ENCODE data around the gene PCYT1A. TPM values are rescaled to one million over a fixed set of nuclear protein-coding genes. Genes with fewer than 3 reads are reported as not detected.

Gene PCYT1A
- total and polyA plus RNA-seq, 2 of the 13 experiments (the other 11 are each of a cell fraction or from before 2014, with no cell fraction given): 26.4 to 45.3 TPM

- TF ChIP-seq AKNA (CRISPR knock-in tag; IDR thresholded peaks at IDR 0.05; ENCODE audit: borderline replicate concordance) (no peak), FOXK1 (CRISPR knock-in tag; IDR thresholded peaks at IDR 0.05; ENCODE audit: borderline replicate concordance, low read depth) (no peak), NFIB (CRISPR knock-in tag; IDR thresholded peaks at IDR 0.05; ENCODE audit: borderline replicate concordance) (no peak), ZNF773 (CRISPR knock-in tag; IDR thresholded peaks at IDR 0.05; ENCODE audit: borderline replicate concordance) (no peak), PRDM4 (CRISPR knock-in tag; IDR thresholded peaks at IDR 0.05; ENCODE audit: borderline replicate concordance) (no peak), HHEX (CRISPR knock-in tag; IDR thresholded peaks at IDR 0.05) (no peak), KLF12 (CRISPR knock-in tag; IDR thresholded peaks at IDR 0.05; ENCODE audit: borderline replicate concordance) (peak; percentile 26; the same call in 1 of the 2 replicates), RFX3 (CRISPR knock-in tag; IDR thresholded peaks at IDR 0.05) (no peak), SATB2 (CRISPR knock-in tag; IDR thresholded peaks at IDR 0.05) (no peak), ZZZ3 (CRISPR knock-in tag; IDR thresholded peaks at IDR 0.05; ENCODE audit: borderline replicate concordance) (0 out of 2 replicates have a peak, but pooled peaks have one; percentile 58), HOXD1 (CRISPR knock-in tag; IDR thresholded peaks at IDR 0.05) (no peak), SALL2 (CRISPR knock-in tag; IDR thresholded peaks at IDR 0.05) (no peak; the same call in 1 of the 2 replicates), RBM39 (IDR thresholded peaks at IDR 0.05; ENCODE audit: low read depth, low read length, poor library complexity, severe bottlenecking) (no peak), U2AF2 (IDR thresholded peaks at IDR 0.05; ENCODE audit: low read depth, low read length) (no peak), MTA1 (CRISPR knock-in tag; IDR thresholded peaks at IDR 0.05; ENCODE audit: borderline replicate concordance) (peak; percentile 70), MAZ (IDR thresholded peaks at IDR 0.05; ENCODE audit: borderline replicate concordance, low read depth, low read length) (no peak), MAZ (CRISPR knock-in tag; IDR thresholded peaks at IDR 0.05; ENCODE audit: low read depth) (no peak), GTF3A (CRISPR knock-in tag; conservative IDR thresholded peaks at IDR 0.05) (no peak)
- TF ChIP-seq, protein P1, sequence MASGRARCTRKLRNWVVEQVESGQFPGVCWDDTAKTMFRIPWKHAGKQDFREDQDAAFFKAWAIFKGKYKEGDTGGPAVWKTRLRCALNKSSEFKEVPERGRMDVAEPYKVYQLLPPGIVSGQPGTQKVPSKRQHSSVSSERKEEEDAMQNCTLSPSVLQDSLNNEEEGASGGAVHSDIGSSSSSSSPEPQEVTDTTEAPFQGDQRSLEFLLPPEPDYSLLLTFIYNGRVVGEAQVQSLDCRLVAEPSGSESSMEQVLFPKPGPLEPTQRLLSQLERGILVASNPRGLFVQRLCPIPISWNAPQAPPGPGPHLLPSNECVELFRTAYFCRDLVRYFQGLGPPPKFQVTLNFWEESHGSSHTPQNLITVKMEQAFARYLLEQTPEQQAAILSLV (CRISPR knock-in tag; IDR thresholded peaks at IDR 0.05; ENCODE audit: borderline replicate concordance): no peak
Measured at GRCh38 chr3:196227629-196228493, 59.7 kb downstream of the PCYT1A start (continued).
